Stomach smooth muscle (tissue), 2 donors: ENCODE results near the gene SFRP2.

Source experiments
- H3K27ac ChIP-seq: one replicate; pipeline ENCODE4 v1.7.0; 2013; ENCODE audit warnings: mild to moderate bottlenecking, low read length, inconsistent platforms
- H3K27me3 ChIP-seq, 2 donors: one replicate each; pipeline ENCODE4 v1.7.0; 2013; ENCODE audit warnings: low read length in 2 of 2; ENCODE audit not compliant: insufficient read depth in 2 of 2, control insufficient read depth in 1 of 2
- H3K36me3 ChIP-seq, 2 donors: one replicate each; pipeline ENCODE4 v1.7.0; 2013; ENCODE audit warnings: low read length in 2 of 2; ENCODE audit not compliant: control insufficient read depth in 2 of 2, insufficient read depth in 2 of 2
- H3K4me1 ChIP-seq: one replicate; pipeline ENCODE4 v1.7.0; 2013; ENCODE audit warnings: low read length; ENCODE audit not compliant: control insufficient read depth, insufficient read depth
- H3K4me3 ChIP-seq, 2 donors: one replicate each; pipeline ENCODE4 v1.7.0; 2013; ENCODE audit warnings: low read length in 2 of 2
- H3K9ac ChIP-seq, 2 donors: one replicate each; pipeline ENCODE4 v1.7.0; 2013; ENCODE audit warnings: low read length in 2 of 2, mild to moderate bottlenecking in 1 of 2
- H3K9me3 ChIP-seq, 2 donors: one replicate each; pipeline ENCODE4 v1.7.0; 2013; ENCODE audit warnings: low read length in 2 of 2; ENCODE audit not compliant: control insufficient read depth in 2 of 2
- donor health status: healthy.
- donor health status: Pancreatic carcinoma.

Gene SFRP2

GRCh38 chr4:153755186-153755585, 33.7 kb downstream of the SFRP2 start:
- H3K27ac ChIP-seq, result no peak overlapping the region
- H3K4me3 ChIP-seq, result no peak overlapping the region
- H3K9me3 ChIP-seq, result peaks cover 0 to 5% of the 10 kb centered on the region in 2 donors
- no peak overlapping the region for H3K9ac ChIP-seq
- H3K36me3 ChIP-seq, result no peaks in the 10 kb centered on the region
- H3K4me1 ChIP-seq, result peaks cover 10% of the 10 kb centered on the region
- peaks cover 0 to 5% of the 10 kb centered on the region in 2 donors for H3K27me3 ChIP-seq

- Histone ChIP-seq H3K27me3 (no peaks in the 10 kb centered on the region), H3K9ac (no peak overlapping the region), H3K4me1 (peaks cover 2% of the 10 kb centered on the region), H3K36me3 (no peaks in the 10 kb centered on the region), H3K9me3 (peaks cover 0 to 5% of the 10 kb centered on the region in 2 donors), H3K27ac (no peak overlapping the region), H3K4me3 (no peak overlapping the region)
Measured at GRCh38 chr4:153750197-153750817, 38.6 kb downstream of the SFRP2 start.

DNA sequence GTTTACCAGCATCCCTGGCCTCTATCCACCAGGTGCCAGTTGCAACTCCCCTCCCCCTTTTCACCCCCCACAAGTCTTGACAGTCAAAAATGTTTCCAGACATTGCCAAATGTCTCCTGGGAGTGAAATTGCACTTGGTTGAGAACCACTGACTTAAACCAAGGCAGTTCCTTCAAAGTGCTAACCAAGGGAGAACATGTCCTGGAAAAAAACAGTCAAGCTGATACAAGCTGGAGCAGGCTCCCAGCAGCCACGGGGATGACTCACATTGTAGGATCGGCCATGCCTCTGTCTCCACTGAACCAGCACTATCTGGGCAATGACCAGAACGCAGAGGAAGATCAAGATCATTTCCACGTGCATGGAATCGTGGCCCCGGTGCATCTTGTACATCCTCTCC, 40.5 kb downstream of the SFRP2 start:
- H3K4me3 ChIP-seq, result no peak overlapping the region
- H3K36me3 ChIP-seq, result no peaks in the 10 kb centered on the region
- H3K4me1 ChIP-seq, result peaks cover 2% of the 10 kb centered on the region
- H3K27me3 ChIP-seq, result no peaks in the 10 kb centered on the region
- H3K27ac ChIP-seq, result no peak overlapping the region
- H3K9me3 ChIP-seq, result no peaks in the 10 kb centered on the region
- no peak overlapping the region for H3K9ac ChIP-seq

- H3K9me3 ChIP-seq, result no peaks in the 10 kb centered on the region
- peaks cover 2% of the 10 kb centered on the region for H3K4me1 ChIP-seq
- H3K36me3 ChIP-seq, result no peaks in the 10 kb centered on the region
- H3K9ac ChIP-seq, result no peak overlapping the region
- H3K27ac ChIP-seq, result no peak overlapping the region
- no peaks in the 10 kb centered on the region for H3K27me3 ChIP-seq
- H3K4me3 ChIP-seq, result no peak overlapping the region
Measured at GRCh38 chr4:153747406-153747955, 41.4 kb downstream of the SFRP2 start.

GRCh38 chr4:153745651-153746050, 43.2 kb downstream of the SFRP2 start:
- H3K27ac ChIP-seq, result no peak overlapping the region
- H3K9ac ChIP-seq, result no peak overlapping the region
- peaks cover 2% of the 10 kb centered on the region for H3K4me1 ChIP-seq
- H3K36me3 ChIP-seq, result no peaks in the 10 kb centered on the region
- H3K9me3 ChIP-seq, result peaks cover 3 to 5% of the 10 kb centered on the region in 2 donors
- no peaks in the 10 kb centered on the region for H3K27me3 ChIP-seq
- no peak overlapping the region for H3K4me3 ChIP-seq

DNA sequence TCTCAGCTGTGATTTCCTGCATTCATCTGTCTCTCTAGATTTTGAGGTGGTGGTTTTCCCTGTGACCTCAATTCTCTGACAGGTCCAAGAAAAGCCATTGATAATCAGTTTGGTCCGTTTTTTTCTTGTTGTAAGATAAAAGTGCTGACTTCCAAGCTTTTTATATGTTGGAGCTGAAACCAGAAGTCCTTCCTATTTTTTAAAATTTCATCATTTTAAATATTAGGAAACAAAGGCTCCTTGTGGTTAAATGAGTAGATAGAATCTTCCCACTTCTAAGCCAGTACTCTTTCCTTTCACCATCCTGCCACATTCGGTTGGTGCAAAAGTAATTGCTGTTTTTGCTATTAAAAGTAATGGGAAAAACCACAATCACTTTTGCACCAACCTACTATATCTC, 47.3 kb downstream of the SFRP2 start:
- no peaks in the 10 kb centered on the region for H3K27me3 ChIP-seq
- no peaks in the 10 kb centered on the region for H3K36me3 ChIP-seq
- H3K9ac ChIP-seq, result no peak overlapping the region
- no peaks in the 10 kb centered on the region for H3K4me1 ChIP-seq
- H3K4me3 ChIP-seq, result no peak overlapping the region
- H3K27ac ChIP-seq, result no peak overlapping the region
- H3K9me3 ChIP-seq, result peaks cover 3 to 5% of the 10 kb centered on the region in 2 donors

DNA sequence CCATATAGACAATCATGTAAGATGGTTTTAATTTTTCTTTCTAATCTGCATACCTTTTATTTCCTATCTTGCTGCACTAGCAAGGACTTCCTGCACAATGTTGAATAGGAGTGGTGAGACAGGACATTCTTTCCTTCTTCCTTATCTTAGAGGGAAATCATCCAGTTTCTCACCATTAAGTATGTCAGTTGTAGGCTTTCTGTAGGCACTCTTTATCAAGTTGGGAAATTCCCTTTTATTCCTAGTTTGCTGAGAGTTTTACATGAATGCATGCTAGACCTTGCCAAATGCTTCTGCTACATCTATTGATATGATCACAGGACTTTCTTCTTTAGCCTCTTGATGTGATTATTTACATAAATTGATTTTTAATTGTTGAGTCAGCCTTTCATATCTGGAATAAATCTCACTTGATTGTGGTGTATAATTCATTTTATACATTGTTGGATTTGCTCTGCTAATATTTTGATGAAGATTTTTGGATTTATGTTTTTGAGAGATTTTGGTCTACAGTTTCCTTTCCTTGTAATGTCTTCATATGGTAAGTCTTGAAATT, 52.9 kb downstream of the SFRP2 start:
- Histone ChIP-seq H3K9me3 (peaks cover 1 to 2% of the 10 kb centered on the region in 2 donors), H3K4me3 (no peak overlapping the region), H3K36me3 (no peaks in the 10 kb centered on the region), H3K4me1 (no peaks in the 10 kb centered on the region), H3K27ac (no peak overlapping the region), H3K9ac (no peak overlapping the region), H3K27me3 (no peaks in the 10 kb centered on the region)

DNA sequence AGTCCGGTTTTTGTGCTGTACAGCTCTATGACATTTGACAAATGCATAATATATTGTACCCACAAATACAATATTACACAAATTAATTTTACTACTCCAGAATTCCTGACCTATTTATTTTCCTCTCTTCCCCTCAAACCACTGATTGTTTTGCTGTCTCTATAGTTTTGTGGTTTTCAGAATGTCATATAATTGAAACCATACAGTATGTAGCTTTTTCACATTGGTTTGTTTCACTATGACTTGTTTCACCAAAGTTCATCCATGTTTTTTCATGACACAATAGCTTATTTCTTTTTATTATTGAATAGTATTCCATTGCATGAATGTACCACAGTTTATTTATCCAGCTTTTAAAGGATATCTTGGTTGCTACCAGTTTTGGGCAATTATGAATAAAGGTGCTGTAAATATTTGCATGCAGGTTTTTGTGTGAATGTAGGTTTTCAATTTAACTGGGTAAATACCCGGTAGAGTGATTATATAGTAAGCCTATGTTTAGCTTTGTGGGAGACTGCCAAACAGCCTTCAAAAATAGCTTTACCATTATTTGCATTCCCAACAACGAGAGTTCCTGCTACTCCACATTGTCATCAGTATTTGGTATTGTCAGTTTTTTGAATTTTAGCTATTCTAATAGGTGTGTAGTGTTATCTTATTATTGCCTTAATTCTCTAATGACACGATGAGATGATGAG, 55.0 kb downstream of the SFRP2 start:
- no peak overlapping the region for H3K9ac ChIP-seq
- no peak overlapping the region for H3K27ac ChIP-seq
- H3K9me3 ChIP-seq, result no peaks in the 10 kb centered on the region
- H3K4me1 ChIP-seq, result no peaks in the 10 kb centered on the region
- no peaks in the 10 kb centered on the region for H3K27me3 ChIP-seq
- no peak overlapping the region for H3K4me3 ChIP-seq
- H3K36me3 ChIP-seq, result no peaks in the 10 kb centered on the region

DNA sequence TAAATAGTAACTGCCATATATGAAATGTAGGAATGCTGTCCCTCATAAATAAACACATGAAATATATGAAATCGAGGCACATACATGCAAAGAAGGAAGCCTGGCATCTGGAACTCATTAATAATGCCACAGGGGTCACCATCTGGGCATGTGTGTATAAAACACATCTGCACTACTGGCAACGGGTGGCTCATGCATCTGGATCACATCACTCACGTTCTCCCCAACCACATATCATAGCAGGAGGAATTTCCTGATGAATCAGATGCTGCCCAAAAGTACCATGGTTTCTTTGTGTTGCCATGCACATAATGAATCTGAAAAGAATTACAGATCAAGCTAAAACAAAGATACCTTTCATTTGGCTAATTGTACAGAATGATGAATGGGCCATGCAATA, 57.6 kb downstream of the SFRP2 start:
- no peaks in the 10 kb centered on the region for H3K27me3 ChIP-seq
- no peaks in the 10 kb centered on the region for H3K36me3 ChIP-seq
- H3K9ac ChIP-seq, result no peak overlapping the region
- H3K27ac ChIP-seq, result no peak overlapping the region
- H3K4me1 ChIP-seq, result no peaks in the 10 kb centered on the region
- no peaks in the 10 kb centered on the region for H3K9me3 ChIP-seq
- H3K4me3 ChIP-seq, result no peak overlapping the region
